Mammary microvascular endothelial cell (primary cell): ENCODE data around the gene PPP1R9B. TPM values are rescaled to one million over a fixed set of nuclear protein-coding genes. Genes with fewer than 3 reads are reported as not detected.

ENCODE experiments used
- total RNA-seq: library from RNA; depleted of rRNA; stranded (reverse); fragments of >200 nt; gene quantifications from 2 replicates; pipeline ENCODE4 v1.2.3, GENCODE V29; 2015

The PPP1R9B gene, protein sequence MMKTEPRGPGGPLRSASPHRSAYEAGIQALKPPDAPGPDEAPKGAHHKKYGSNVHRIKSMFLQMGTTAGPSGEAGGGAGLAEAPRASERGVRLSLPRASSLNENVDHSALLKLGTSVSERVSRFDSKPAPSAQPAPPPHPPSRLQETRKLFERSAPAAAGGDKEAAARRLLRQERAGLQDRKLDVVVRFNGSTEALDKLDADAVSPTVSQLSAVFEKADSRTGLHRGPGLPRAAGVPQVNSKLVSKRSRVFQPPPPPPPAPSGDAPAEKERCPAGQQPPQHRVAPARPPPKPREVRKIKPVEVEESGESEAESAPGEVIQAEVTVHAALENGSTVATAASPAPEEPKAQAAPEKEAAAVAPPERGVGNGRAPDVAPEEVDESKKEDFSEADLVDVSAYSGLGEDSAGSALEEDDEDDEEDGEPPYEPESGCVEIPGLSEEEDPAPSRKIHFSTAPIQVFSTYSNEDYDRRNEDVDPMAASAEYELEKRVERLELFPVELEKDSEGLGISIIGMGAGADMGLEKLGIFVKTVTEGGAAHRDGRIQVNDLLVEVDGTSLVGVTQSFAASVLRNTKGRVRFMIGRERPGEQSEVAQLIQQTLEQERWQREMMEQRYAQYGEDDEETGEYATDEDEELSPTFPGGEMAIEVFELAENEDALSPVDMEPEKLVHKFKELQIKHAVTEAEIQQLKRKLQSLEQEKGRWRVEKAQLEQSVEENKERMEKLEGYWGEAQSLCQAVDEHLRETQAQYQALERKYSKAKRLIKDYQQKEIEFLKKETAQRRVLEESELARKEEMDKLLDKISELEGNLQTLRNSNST
- 26.6 and 29.7 TPM in 2 replicates for total RNA-seq

DNA sequence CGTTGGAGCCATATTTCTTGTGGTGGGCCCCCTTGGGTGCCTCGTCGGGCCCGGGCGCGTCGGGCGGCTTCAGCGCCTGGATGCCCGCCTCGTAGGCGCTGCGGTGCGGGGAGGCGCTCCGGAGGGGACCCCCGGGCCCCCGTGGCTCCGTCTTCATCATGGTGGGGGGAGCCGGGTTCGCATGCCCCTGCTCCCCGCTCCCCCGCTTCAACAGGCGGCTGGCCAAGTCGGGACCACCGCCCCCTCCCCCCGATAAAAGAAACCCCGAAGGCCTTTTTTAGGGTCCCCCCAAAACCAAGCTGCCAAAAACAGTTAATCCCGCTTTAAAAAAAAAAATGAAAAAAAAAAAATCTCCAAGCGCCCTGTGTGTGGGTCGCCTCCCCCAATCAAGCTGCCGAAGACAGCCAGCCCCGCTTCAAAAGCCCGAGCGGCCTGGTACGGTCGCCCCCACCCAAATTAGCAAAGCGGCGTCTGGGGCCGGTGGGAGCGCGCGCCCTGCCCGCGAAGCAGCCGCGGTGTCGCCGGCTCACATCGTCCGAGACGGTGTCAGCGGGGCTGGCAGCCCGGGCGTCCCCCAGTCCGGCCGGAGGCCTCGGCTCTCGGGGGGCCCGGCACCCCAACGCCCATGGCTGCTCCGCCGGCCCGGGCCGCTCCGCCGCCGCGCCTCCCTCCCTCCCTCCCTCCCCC is at the start of gene PPP1R9B:
PPP1R9B (minus strand) TSS at position 324 of the 687 bp plus-strand sequence; CDS start at position 160, 164 bp downstream.

DNA sequence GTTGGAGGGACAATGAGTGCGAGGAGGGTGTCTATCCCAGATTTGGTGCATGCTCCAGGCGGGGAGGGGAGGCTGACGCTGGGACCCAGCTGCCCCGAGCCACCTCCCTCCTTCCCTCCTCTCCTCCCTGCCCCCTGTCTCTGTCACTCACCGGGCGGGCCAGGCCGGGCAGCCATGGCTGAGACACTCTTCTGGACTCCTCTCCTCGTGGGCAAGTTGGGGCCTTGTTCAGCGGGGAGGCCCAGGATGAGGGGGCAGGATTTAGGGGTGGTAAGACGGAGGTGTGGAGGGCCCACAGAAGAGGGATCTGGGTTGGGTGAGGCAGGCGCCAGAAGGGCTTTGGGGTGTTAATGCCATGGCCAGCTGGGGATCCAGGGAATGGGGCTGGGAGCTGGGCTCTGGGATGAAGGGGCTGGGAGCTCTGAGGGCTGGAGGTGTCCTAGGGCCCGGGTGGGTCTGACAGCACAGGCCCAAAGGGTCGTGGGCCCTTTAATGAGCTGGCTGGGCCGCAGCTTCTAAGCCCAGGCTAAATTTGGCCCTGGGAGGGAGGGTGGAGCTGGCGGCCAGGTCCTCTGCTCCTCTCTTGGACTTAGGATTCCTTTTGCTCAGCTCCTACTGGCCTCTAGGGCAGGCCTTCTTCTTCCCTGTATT is 15.5 kb upstream of the PPP1R9B start, which contains the start of gene SGCA:
SGCA (plus strand) TSS at position 139 of the 651 bp plus-strand sequence; CDS start at position 175, 36 bp downstream.

DNA sequence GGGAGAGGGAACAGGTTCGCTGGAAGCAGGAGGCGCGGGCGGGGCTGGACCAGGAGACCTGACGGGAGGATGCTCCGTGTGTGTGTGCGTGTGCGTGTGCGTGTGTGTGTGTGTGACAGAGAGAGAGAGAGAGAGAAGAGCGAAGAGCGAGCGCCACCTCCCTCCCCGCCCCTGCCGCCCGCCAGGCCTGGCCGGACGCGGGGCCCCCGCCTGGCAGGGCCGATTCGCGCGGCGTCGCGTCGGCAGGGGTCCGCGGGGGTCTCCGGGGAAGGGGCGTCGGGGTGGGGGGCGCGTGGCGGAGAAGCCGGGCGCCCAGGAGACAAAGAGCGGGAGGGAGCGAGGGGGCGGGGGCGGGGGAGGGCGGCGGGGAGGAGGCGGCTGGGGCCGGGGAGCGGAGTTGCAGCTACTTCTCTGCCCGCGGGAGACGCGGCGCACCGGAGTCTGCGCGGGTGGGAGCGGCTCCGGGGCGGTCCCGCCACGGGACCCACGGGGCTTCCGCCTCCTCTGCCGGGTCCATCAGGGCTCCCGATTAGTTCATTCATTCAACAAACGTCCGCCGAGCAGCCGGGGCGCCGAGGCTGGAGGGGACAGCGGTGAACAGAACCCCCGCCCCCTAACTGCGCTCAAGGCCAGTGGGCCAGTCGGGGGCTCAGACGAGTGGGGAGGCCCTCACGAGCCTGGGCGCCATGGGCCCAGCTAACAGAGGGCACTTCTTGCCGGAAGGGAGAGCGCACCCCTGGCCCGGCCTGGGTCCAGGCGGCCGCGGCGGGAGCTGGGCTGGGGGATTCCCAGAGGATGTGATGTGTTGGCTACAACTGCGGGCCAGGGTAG is 20.5 kb downstream of the PPP1R9B start, which contains the start of gene SAMD14:
SAMD14 (minus strand) TSS at position 433 of the 831 bp plus-strand sequence. CDS start 5,201 bp downstream, outside the sequence.

DNA sequence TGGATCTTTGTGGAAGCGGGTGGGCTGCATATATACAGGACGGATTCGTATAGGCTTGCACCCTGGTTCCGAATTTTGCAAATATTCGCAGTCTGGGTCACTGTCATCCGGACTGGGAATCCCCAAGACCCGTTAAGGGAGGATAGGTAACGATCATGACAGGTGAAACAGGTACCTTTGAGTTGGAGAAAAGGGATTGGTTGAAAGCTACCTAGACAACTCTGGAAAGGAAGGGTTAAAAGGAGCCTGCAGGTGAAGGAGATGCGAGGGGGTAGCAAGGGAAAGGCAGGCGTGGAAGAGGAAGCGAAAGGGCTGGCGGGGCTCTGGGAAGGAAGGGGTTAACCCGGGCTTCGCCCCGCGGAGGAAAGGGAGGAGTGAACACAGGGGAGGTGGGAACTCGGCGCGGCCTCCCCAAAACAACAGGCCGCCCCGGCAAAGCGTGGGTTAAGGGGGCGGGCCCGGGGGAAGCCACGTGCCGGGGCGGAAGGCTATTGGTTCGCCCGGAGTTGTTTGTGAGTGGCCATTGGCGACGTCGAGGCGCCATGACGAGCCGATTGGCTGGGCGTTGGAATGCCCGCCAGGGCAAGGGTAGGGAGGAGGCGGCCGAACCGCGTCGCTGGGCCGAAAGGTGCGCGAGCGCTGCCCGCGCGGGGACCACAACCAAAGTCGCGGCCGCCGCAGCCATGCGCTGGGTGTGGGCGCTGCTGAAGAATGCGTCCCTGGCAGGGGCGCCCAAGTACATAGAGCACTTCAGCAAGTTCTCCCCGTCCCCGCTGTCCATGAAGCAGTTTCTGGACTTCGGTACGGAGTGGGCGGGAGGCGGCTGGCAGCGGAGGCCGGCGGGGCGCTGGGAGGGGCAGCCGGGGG is 55.5 kb downstream of the PPP1R9B start, which contains the start of gene PDK2:
PDK2 (plus strand) TSS at position 599 of the 867 bp plus-strand sequence; CDS start at position 684, 85 bp downstream.

Other genes starting within 250 kb of the PPP1R9B start
- not detected in 2 replicates for gene DLX4, start 181.5 kb downstream of the PPP1R9B start, total RNA-seq
- not detected in 2 replicates for gene DLX3, start 155.5 kb downstream of the PPP1R9B start, total RNA-seq
- gene ITGA3, start 94.6 kb downstream of the PPP1R9B start, total RNA-seq, result 144 and 164 TPM in 2 replicates
- gene PDK2, start 55.3 kb downstream of the PPP1R9B start, total RNA-seq, result 9.1 and 12.8 TPM in 2 replicates
- gene SAMD14, start 20.5 kb downstream of the PPP1R9B start, total RNA-seq, result 3.5 and 5.7 TPM in 2 replicates
- not detected in 2 replicates for gene SGCA, start 15.3 kb upstream of the PPP1R9B start, total RNA-seq
- 6.3 and 7.1 TPM in 2 replicates for gene COL1A1, start 51.0 kb upstream of the PPP1R9B start, total RNA-seq
- 0.05 and 0.07 TPM in 2 replicates for gene TMEM92, start 123.8 kb upstream of the PPP1R9B start, total RNA-seq
- 33.5 and 38.4 TPM in 2 replicates for gene XYLT2, start 195.4 kb upstream of the PPP1R9B start, total RNA-seq
- gene MRPL27, start 222.5 kb upstream of the PPP1R9B start, total RNA-seq, result 88.2 and 110 TPM in 2 replicates
- 4.9 and 8.3 TPM in 2 replicates for gene EME1, start 222.6 kb upstream of the PPP1R9B start, total RNA-seq
- gene LRRC59, start 246.8 kb upstream of the PPP1R9B start, total RNA-seq, result 212 and 225 TPM in 2 replicates